ENCODE measurements around the gene AK8. TPM values are rescaled to one million over a fixed set of nuclear protein-coding genes. Genes with fewer than 3 reads are reported as not detected.

The AK8 gene
- total RNA-seq (not detected), polyA plus RNA-seq (under 1 TPM in 1 of 3 donors, not detected in 2; 0.10 TPM)
- long read RNA-seq, donor 1: 0 reads
- long read RNA-seq, donor 2: 0 reads

GRCh38 chr9:132877824-132878694, at the start of gene AK8:
Gene AK8 (minus strand): TSS chr9:132878284. CDS start chr9:132878255, 29 bp downstream.
- no peaks in the 10 kb centered on the region for H3K4me1 ChIP-seq
- no peak for TF ChIP-seq CTCF (IDR thresholded peaks at IDR 0.05)
- H3K9me3 ChIP-seq: no peaks in the 10 kb centered on the region
- ATAC-seq (peak; percentile 87 to 97 (median 89)), DNase-seq (peak; percentile 74 to 80)
- intact Hi-C loops (cut with DNase I): no loop called here
- H3K4me3 ChIP-seq: peak within 1 kb of the TSS; percentile 74
- WGBS, 3 donors: 0 to 2% (median 1%) methylated on average over 56 to 89 of the region's 89 CpGs
- H3K27ac ChIP-seq: peak within 1 kb of the TSS; percentile 39
- H3K36me3 ChIP-seq (ENCODE audit: insufficient read depth in 1 of 2, low read depth in 1 of 2): no peaks in the 10 kb centered on the region
- no peaks in the 10 kb centered on the region for H3K27me3 ChIP-seq (ENCODE audit: insufficient read depth in 3 of 3, low read length in 2 of 3)

- TF ChIP-seq CTCF (IDR thresholded peaks at IDR 0.05): no peak
- intact Hi-C loops (cut with DNase I): no loop called here
- no peaks in the 10 kb centered on the region for H3K27me3 ChIP-seq (ENCODE audit: insufficient read depth in 3 of 3, low read length in 2 of 3)
- no peaks in the 10 kb centered on the region for H3K9me3 ChIP-seq
- H3K27ac ChIP-seq: no peak overlapping the region
- no peak for DNase-seq
- peaks cover 10 to 76% of the 10 kb centered on the region in 2 donors for H3K36me3 ChIP-seq (ENCODE audit: insufficient read depth in 1 of 2, low read depth in 1 of 2)
- WGBS, 3 donors: 81 to 94% (median 87%) methylated on average over 7 of the region's 7 CpGs
- ATAC-seq: no peak
- no peaks in the 10 kb centered on the region for H3K4me1 ChIP-seq
- H3K4me3 ChIP-seq: no peak overlapping the region
Measured at GRCh38 chr9:132927704-132928103, 49.6 kb upstream of the AK8 start.

GRCh38 chr9:132923346-132923902, 45.3 kb upstream of the AK8 start:
- intact Hi-C loops (cut with DNase I): no loop called here
- Histone ChIP-seq H3K27me3 (ENCODE audit: insufficient read depth in 3 of 3, low read length in 2 of 3) (no peaks in the 10 kb centered on the region), H3K27ac (no peak overlapping the region), H3K4me1 (no peaks in the 10 kb centered on the region), H3K4me3 (no peak overlapping the region), H3K36me3 (ENCODE audit: insufficient read depth in 1 of 2, low read depth in 1 of 2) (peaks cover 18 to 100% of the 10 kb centered on the region in 2 donors), H3K9me3 (no peaks in the 10 kb centered on the region)
- no peak for ATAC-seq
- 85 to 87% (median 85%) methylated on average over 9 of the region's 9 CpGs for WGBS, 3 donors
- DNase-seq: no peak
- TF ChIP-seq CTCF (IDR thresholded peaks at IDR 0.05): no peak

GRCh38 chr9:132919614-132920268, 41.7 kb upstream of the AK8 start:
- peaks cover 13 to 100% of the 10 kb centered on the region in 2 donors for H3K36me3 ChIP-seq (ENCODE audit: insufficient read depth in 1 of 2, low read depth in 1 of 2)
- intact Hi-C loops (cut with DNase I): loop anchor here in 1 of 2 donors (10.0 kb wide), 1 partner anchor 305 kb away; no protein-coding TSS in a partner anchor
- 55 to 78% (median 67%) methylated on average over 7 of the region's 7 CpGs for WGBS, 3 donors
- no peaks in the 10 kb centered on the region for H3K4me1 ChIP-seq
- TF ChIP-seq CTCF (IDR thresholded peaks at IDR 0.05): no peak
- H3K4me3 ChIP-seq: no peak overlapping the region
- H3K27me3 ChIP-seq (ENCODE audit: insufficient read depth in 3 of 3, low read length in 2 of 3): no peaks in the 10 kb centered on the region
- H3K9me3 ChIP-seq: peaks cover 6% of the 10 kb centered on the region
- ATAC-seq (no peak), DNase-seq (no peak)
- H3K27ac ChIP-seq: no peak overlapping the region
